ENCODE measurements around the gene MPEG1.

The MPEG1 gene

GRCh38 chr11:59247531-59248227 is 35.0 kb upstream of the MPEG1 start:
- DNase-seq (no peak), ATAC-seq (ENCODE audit: insufficient read depth, low read depth) (no peak)
- Histone ChIP-seq H3K79me2 (ENCODE audit: insufficient read depth, low read length) (no peaks in the 10 kb centered on the region), H4K20me1 (ENCODE audit: insufficient read depth, low read length) (no peaks in the 10 kb centered on the region), H3K27ac (ENCODE audit: low read length) (no peak overlapping the region), H3K36me3 (ENCODE audit: insufficient read depth, low read length) (no peaks in the 10 kb centered on the region), H3K9me3 (ENCODE audit: insufficient read depth, low read length, severe bottlenecking) (no peaks in the 10 kb centered on the region), H3K4me2 (ENCODE audit: insufficient read depth, low read length) (no peak overlapping the region), H3K4me1 (ENCODE audit: insufficient read depth, low read length) (no peaks in the 10 kb centered on the region), H3K9ac (ENCODE audit: low read depth, low read length) (no peak overlapping the region), H2AFZ (ENCODE audit: low read depth, low read length) (no peak overlapping the region), H3K27me3 (ENCODE audit: insufficient read depth, low read length, poor library complexity) (no peaks in the 10 kb centered on the region), H3K4me3 (ENCODE audit: low read depth in 1 of 2, low read length in 2 of 2) (no peak overlapping the region)
- TF ChIP-seq EZH2 (IDR thresholded peaks at IDR 0.05; ENCODE audit: borderline replicate concordance, low read depth, low read length, severe bottlenecking): no peak
- no peak for TF ChIP-seq CTCF (IDR thresholded peaks at IDR 0.05; ENCODE audit: borderline replicate concordance, extremely low read depth, low read length, poor library complexity, severe bottlenecking)

- peaks cover 4% of the 10 kb centered on the region for H3K9me3 ChIP-seq (ENCODE audit: insufficient read depth, low read length, severe bottlenecking)
- no peaks in the 10 kb centered on the region for H3K36me3 ChIP-seq (ENCODE audit: insufficient read depth, low read length)
- H3K4me2 ChIP-seq (ENCODE audit: insufficient read depth, low read length): no peak overlapping the region
- H3K4me3 ChIP-seq (ENCODE audit: low read depth in 1 of 2, low read length in 2 of 2): no peak overlapping the region
- H3K4me1 ChIP-seq (ENCODE audit: insufficient read depth, low read length): no peaks in the 10 kb centered on the region
- no peaks in the 10 kb centered on the region for H4K20me1 ChIP-seq (ENCODE audit: insufficient read depth, low read length)
- H2AFZ ChIP-seq (ENCODE audit: low read depth, low read length): no peak overlapping the region
- H3K27ac ChIP-seq (ENCODE audit: low read length): no peak overlapping the region
- no peak for TF ChIP-seq EZH2 (IDR thresholded peaks at IDR 0.05; ENCODE audit: borderline replicate concordance, low read depth, low read length, severe bottlenecking)
- no peak for TF ChIP-seq CTCF (IDR thresholded peaks at IDR 0.05; ENCODE audit: borderline replicate concordance, extremely low read depth, low read length, poor library complexity, severe bottlenecking)
- no peak for ATAC-seq (ENCODE audit: insufficient read depth, low read depth)
- H3K79me2 ChIP-seq (ENCODE audit: insufficient read depth, low read length): no peaks in the 10 kb centered on the region
- H3K9ac ChIP-seq (ENCODE audit: low read depth, low read length): no peak overlapping the region
- DNase-seq: no peak
- H3K27me3 ChIP-seq (ENCODE audit: insufficient read depth, low read length, poor library complexity): no peaks in the 10 kb centered on the region
Measured at GRCh38 chr11:59243633-59244032, 30.9 kb upstream of the MPEG1 start.

GRCh38 chr11:59240322-59240721 is 27.6 kb upstream of the MPEG1 start:
- Histone ChIP-seq H3K36me3 (ENCODE audit: insufficient read depth, low read length) (no peaks in the 10 kb centered on the region), H3K27me3 (ENCODE audit: insufficient read depth, low read length, poor library complexity) (no peaks in the 10 kb centered on the region), H3K4me3 (ENCODE audit: low read depth in 1 of 2, low read length in 2 of 2) (no peak overlapping the region), H3K4me2 (ENCODE audit: insufficient read depth, low read length) (no peak overlapping the region), H3K9me3 (ENCODE audit: insufficient read depth, low read length, severe bottlenecking) (peaks cover 4% of the 10 kb centered on the region), H3K9ac (ENCODE audit: low read depth, low read length) (no peak overlapping the region), H2AFZ (ENCODE audit: low read depth, low read length) (no peak overlapping the region), H4K20me1 (ENCODE audit: insufficient read depth, low read length) (no peaks in the 10 kb centered on the region), H3K79me2 (ENCODE audit: insufficient read depth, low read length) (no peaks in the 10 kb centered on the region), H3K27ac (ENCODE audit: low read length) (no peak overlapping the region), H3K4me1 (ENCODE audit: insufficient read depth, low read length) (no peaks in the 10 kb centered on the region)
- no peak for DNase-seq
- TF ChIP-seq EZH2 (IDR thresholded peaks at IDR 0.05; ENCODE audit: borderline replicate concordance, low read depth, low read length, severe bottlenecking): no peak
- TF ChIP-seq CTCF (IDR thresholded peaks at IDR 0.05; ENCODE audit: borderline replicate concordance, extremely low read depth, low read length, poor library complexity, severe bottlenecking): no peak
- ATAC-seq (ENCODE audit: insufficient read depth, low read depth): no peak

Measured in DND-41 (cell line).